ENCODE results near the gene AUNIP. TPM values are rescaled to one million over a fixed set of nuclear protein-coding genes. Genes with fewer than 3 reads are reported as not detected.
A peak's percentile ranks its signal among the peaks of the same experiment; 100 is the strongest.

Gene AUNIP
- total RNA-seq, 4 donors from 2014 or later: not detected

DNA sequence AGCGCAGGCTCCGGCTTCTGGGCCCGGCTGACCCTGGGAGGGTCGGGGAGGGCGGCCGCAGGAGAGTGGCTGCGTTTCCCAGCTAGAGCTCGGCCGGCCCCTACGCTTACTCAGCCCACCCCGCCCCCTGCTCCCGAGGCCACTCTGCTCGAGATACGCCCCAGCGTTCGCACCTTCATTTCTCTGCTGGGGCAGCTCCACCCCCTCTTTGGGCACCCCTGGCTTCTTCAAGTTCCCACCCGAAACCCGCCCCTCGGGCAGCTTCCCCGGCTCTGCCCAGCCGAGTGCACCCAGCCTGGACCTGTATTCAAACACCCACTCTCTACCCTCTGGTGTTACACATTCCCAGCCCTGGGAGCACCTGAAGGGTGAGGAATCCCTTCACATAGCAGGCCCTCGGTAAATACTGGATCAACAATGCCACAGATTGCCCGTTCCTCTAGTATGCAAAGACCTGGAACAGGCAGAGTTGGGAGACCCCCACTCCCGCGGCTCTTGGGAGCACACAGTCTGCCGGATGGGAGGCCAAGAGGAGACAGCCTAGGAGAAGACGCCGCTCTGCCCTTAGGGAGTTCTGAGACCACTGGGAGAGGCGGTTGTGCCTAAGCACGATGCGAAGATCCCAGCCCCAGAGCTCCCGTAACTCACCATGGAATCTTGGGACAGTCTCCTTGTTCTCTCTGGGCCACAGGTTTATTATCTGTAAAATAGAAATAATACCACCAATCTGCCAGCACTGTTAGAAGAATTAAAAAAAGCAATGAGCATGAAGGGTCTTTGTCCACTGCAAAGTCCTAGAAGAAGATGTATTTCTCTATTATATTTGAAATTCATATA, 16.8 kb upstream of the AUNIP start:
- H3K9me3 ChIP-seq: no peaks in the 10 kb centered on the region
- H3K4me3 ChIP-seq (replicated peaks in 1 of 3): peak overlapping the region in 2 of 3 donors; percentile 54 to 57
- no peaks in the 10 kb centered on the region for H3K36me3 ChIP-seq
- H3K27ac ChIP-seq: peak overlapping the region; percentile 85 to 88 (median 86)
- H3K4me1 ChIP-seq: peaks cover 17 to 31% of the 10 kb centered on the region in 2 donors
- intact Hi-C loops (cut with DNase I): no loop called here
- peak; percentile 70 to 84 for DNase-seq
- TF ChIP-seq POLR2A (IDR thresholded peaks at IDR 0.05): no peak
- TF ChIP-seq, protein P1, sequence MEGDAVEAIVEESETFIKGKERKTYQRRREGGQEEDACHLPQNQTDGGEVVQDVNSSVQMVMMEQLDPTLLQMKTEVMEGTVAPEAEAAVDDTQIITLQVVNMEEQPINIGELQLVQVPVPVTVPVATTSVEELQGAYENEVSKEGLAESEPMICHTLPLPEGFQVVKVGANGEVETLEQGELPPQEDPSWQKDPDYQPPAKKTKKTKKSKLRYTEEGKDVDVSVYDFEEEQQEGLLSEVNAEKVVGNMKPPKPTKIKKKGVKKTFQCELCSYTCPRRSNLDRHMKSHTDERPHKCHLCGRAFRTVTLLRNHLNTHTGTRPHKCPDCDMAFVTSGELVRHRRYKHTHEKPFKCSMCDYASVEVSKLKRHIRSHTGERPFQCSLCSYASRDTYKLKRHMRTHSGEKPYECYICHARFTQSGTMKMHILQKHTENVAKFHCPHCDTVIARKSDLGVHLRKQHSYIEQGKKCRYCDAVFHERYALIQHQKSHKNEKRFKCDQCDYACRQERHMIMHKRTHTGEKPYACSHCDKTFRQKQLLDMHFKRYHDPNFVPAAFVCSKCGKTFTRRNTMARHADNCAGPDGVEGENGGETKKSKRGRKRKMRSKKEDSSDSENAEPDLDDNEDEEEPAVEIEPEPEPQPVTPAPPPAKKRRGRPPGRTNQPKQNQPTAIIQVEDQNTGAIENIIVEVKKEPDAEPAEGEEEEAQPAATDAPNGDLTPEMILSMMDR (IDR thresholded peaks at IDR 0.05): no peak
- H3K27me3 ChIP-seq: no peaks in the 10 kb centered on the region
- WGBS, 2 donors: 30 to 32% methylated on average over 22 to 24 of the region's 32 CpGs

DNA sequence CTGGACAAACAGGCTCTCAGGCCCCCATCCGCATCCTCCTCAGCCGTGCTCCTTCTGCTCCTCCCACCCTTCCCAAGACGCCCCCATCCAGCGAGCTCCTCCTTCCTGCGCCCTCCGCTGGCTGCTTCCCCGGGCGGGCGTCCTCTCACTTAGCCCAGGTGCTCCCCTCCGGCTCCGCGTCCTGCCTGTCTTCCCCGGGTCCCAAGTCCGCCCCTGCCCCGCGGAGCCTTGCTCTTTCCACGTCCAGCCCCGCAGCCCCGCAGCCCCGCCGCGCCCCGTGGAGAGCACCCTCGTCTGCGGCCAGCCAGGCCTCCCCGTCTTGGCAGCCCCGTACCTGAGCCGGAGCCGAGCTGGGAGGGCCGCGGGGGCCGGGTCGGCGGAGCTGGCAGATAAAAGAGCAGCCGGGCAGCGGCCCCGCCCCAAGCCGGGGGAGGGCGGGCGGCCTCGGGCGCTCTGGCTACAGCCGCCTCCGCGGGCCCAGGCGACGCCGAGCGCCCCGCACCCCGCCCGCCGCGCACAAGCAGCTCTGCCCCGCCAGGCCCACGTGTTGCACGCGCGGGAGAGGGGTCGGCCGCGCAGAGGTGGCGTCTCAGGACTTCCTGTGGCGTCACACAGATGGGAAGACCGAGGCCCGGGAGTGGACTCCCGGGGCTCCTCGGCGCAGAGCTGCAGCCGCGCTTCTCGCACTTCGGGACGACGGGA, 16.0 kb upstream of the AUNIP start, which contains the start of gene PAQR7:
TSS of gene PAQR7 (minus strand) at position 555 of the 702 bp plus-strand sequence. CDS start 11,869 bp downstream, outside the sequence.
- intact Hi-C loops (cut with DNase I): no loop called here
- Histone ChIP-seq H3K9me3 (no peaks in the 10 kb centered on the region), H3K4me3 (replicated peaks in 1 of 3) (peak within 1 kb of the TSS; percentile 54 to 68 (median 57)), H3K36me3 (no peaks in the 10 kb centered on the region), H3K27ac (peak within 1 kb of the TSS; percentile 85 to 88 (median 86)), H3K4me1 (peaks cover 17 to 32% of the 10 kb centered on the region in 2 donors), H3K27me3 (no peaks in the 10 kb centered on the region)
- peak; percentile 85 to 89 for DNase-seq
- 0 to 1% methylated on average over 34 to 37 of the region's 75 CpGs for WGBS, 2 donors
- peak in 1 of 2 donors; percentile 77 for TF ChIP-seq POLR2A (IDR thresholded peaks at IDR 0.05)
- TF ChIP-seq, protein P1 (IDR thresholded peaks at IDR 0.05): no peak

DNA sequence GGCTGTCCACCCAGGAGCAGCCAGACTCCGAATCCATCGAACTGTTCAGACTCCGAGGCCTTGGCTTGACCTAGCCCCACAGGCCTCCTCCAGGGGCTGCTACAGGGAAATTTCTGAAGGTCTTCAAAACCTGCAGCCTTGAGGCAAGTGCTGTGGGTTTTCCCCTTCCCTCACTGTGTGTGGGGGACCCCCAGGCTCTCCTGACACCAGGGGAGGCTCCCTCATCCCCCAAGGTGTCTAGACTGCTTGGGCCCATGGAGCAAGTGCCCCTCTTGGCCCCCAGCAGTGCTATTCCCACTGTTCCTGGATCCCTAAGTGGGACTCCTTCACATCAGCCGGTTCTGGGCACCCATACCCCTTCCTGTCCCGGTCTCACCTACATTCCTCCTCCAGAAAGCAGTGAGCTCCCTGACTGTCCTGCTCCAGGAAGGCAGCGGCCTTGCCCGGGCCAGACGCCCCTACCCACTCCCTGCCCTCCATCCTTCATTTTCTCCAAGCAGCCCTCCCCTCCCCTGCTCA, 15.4 kb upstream of the AUNIP start:
- H3K4me3 ChIP-seq (replicated peaks in 1 of 3): peak overlapping the region; percentile 54 to 68 (median 57)
- no peak for DNase-seq
- 9 to 26% methylated on average over 5 to 8 of the region's 8 CpGs for WGBS, 2 donors
- no peaks in the 10 kb centered on the region for H3K9me3 ChIP-seq
- TF ChIP-seq, protein P1 (IDR thresholded peaks at IDR 0.05): no peak
- TF ChIP-seq POLR2A (IDR thresholded peaks at IDR 0.05): no peak
- intact Hi-C loops (cut with DNase I): no loop called here
- peaks cover 17 to 32% of the 10 kb centered on the region in 2 donors for H3K4me1 ChIP-seq
- no peaks in the 10 kb centered on the region for H3K36me3 ChIP-seq
- peak overlapping the region; percentile 85 to 88 (median 86) for H3K27ac ChIP-seq
- no peaks in the 10 kb centered on the region for H3K27me3 ChIP-seq

DNA sequence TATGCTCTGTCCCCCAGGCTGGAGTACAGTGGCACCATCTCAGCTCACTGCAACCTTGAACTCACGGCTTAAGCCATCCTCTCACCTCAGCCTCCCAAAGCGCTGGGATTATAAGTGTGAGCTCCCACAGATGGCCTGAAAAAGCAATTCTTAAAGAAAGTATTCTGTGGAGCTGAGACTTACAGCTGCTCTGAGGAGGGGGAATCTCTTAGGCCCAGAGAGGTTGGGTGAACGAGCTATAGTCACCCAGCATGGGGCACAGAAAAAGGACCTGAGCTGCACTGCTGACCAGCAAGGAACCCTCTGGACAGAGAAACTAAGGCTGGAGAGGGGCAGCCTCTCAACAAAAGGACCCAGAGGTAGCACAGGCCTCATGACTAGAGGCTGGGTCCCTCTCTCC, 15.0 kb upstream of the AUNIP start:
- intact Hi-C loops (cut with DNase I): no loop called here
- peaks cover 17 to 32% of the 10 kb centered on the region in 2 donors for H3K4me1 ChIP-seq
- 95 to 97% methylated on average over 3 of the region's 3 CpGs for WGBS, 2 donors

More for the DNA sequence above, 15.0 kb upstream of the AUNIP start:
- Histone ChIP-seq H3K27ac (peak overlapping the region in 1 of 3 donors; percentile 85), H3K4me3 (replicated peaks in 1 of 3) (peak overlapping the region in 1 of 3 donors; percentile 54), H3K36me3 (no peaks in the 10 kb centered on the region), H3K27me3 (no peaks in the 10 kb centered on the region), H3K9me3 (no peaks in the 10 kb centered on the region)
- DNase-seq: no peak
- TF ChIP-seq POLR2A (IDR thresholded peaks at IDR 0.05): no peak
- TF ChIP-seq, protein P1 (IDR thresholded peaks at IDR 0.05): no peak
